Mucosa of descending colon (tissue), 3 donors: Measurements from ENCODE around the gene SRR. TPM values are rescaled to one million over a fixed set of nuclear protein-coding genes. Genes with fewer than 3 reads are reported as not detected.

Experiments used
- ATAC-seq: fragments of 200-7000 bp; cut with Tn5 transposase; one replicate; pipeline ENCODE4 v1.9.1; 2020; ENCODE audit warnings: mild to moderate bottlenecking, moderate library complexity
- DNase-seq, 3 donors: peaks; one replicate each; pipeline ENCODE4 v3.0.0-alpha.2; 2020
- H3K36me3 ChIP-seq: fragments of 200-600 bp; one replicate; pipeline ENCODE4 v1.8.0; 2021; ENCODE audit warnings: low read depth, mild to moderate bottlenecking
- H3K4me1 ChIP-seq: fragments of 200-600 bp; one replicate; pipeline ENCODE4 v1.8.0; 2021; ENCODE audit warnings: low read depth, mild to moderate bottlenecking
- H3K4me3 ChIP-seq: fragments of 200-600 bp; one replicate; pipeline ENCODE4 v1.8.0; 2021; ENCODE audit warnings: mild to moderate bottlenecking
- H3K9me3 ChIP-seq: fragments of 200-600 bp; one replicate; pipeline ENCODE4 v1.8.0; 2021; ENCODE audit warnings: mild to moderate bottlenecking
- CTCF ChIP-seq: fragments of 200-600 bp; IDR thresholded peaks from one replicate; pipeline ENCODE4 v1.8.0; 2022; ENCODE audit warnings: antibody characterized with exemption, mild to moderate bottlenecking
- intact Hi-C, 2 donors: fragments of 100-400 bp; cut with DNase I in 1 of 2; cut with micrococcal nuclease in 1 of 2; formaldehyde crosslinking; loops; one replicate each; pipeline versions ENCODE4 v1.11.0 to v1.11.1; 2022; cut with DNase I, micrococcal nuclease
- total RNA-seq, 3 donors: library from RNA; stranded (reverse); fragmentation: NEBNext Ultra II Directional in 2 of 3; extraction: Animal tissue kit (Norgen Biotek cat#: 25700) in 2 of 3; gene quantifications; one replicate each; pipeline versions ENCODE4 v1.2.1 to v1.2.4, GENCODE V29; 2021 to 2023
- donor health status: DM: no; HTN: no; CAD: no; lungs with moderate emphysema.
- donor health status: DM: no; HTN: no; CAD: no.
- donor health status: DM: no; HTN: yes; CAD: no.

The SRR gene
- total RNA-seq, 3 donors from 2014 or later, result 9.7 to 16.2 (median 9.8) TPM

DNA sequence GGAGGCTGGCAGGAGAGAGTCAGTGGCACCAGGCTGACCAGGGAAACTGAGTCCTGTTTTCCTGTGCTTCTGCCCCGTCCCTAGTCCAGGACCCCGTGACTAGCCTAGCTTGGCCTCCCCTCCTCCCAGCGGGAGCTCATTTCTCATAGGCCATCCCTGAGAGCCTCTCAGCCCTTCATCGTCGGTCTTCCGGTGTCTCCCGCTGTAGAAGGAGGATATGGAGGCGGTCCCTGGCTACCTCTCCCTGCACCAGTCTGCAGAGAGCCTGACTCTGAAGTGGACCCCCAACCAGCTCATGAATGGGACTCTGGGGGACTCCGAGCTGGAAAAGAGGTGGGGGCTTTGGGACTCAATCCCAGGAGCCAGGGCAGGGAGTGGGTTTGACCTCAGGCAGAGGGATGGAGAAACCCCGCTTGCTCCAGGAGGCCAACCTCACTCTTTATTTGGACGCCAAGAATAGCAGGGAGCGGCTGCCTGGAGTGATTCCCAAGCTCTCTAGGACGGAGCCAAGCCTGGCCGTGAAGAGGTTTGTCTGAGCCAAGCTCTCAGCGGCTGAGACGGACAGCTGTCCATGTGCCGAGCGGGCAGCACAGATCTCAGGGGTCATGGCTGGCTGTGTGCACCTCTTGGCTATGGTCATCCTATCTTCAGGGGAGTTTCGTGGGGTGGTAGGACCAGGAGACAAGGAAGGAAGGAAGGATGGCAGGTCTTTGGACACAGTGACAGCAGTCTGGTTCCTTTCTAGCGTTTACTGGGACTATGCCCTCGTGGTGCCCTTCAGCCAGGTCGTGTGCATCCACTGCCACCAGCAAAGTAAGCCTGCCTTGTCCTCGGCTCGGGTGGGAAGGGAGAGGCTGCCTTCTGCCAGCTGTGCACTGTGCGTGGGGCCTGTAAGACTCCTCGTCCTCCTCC lies 60.4 kb downstream of the SRR start:
- Histone ChIP-seq H3K4me3 (no peak overlapping the region), H3K9me3 (no peaks in the 10 kb centered on the region), H3K4me1 (no peaks in the 10 kb centered on the region), H3K36me3 (no peaks in the 10 kb centered on the region)
- ATAC-seq, result no peak
- no peak for DNase-seq
- intact Hi-C loops, result no loop called here
- TF ChIP-seq CTCF, result no peak

GRCh38 chr17:2364763-2365116 lies 61.0 kb downstream of the SRR start:
- ATAC-seq (no peak), DNase-seq (no peak)
- no peaks in the 10 kb centered on the region for H3K9me3 ChIP-seq
- no peak overlapping the region for H3K4me3 ChIP-seq
- no peak for TF ChIP-seq CTCF
- H3K4me1 ChIP-seq, result no peaks in the 10 kb centered on the region
- H3K36me3 ChIP-seq, result no peaks in the 10 kb centered on the region
- intact Hi-C loops, result no loop called here

GRCh38 chr17:2365132-2365531 lies 61.4 kb downstream of the SRR start:
- H3K36me3 ChIP-seq, result no peaks in the 10 kb centered on the region
- DNase-seq (peak in 1 of 3 donors; percentile 48), ATAC-seq (no peak)
- no peaks in the 10 kb centered on the region for H3K4me1 ChIP-seq
- intact Hi-C loops, result no loop called here
- H3K4me3 ChIP-seq, result no peak overlapping the region
- no peak for TF ChIP-seq CTCF
- no peaks in the 10 kb centered on the region for H3K9me3 ChIP-seq

GRCh38 chr17:2366747-2367494 lies 63.2 kb downstream of the SRR start:
- no peaks in the 10 kb centered on the region for H3K4me1 ChIP-seq
- DNase-seq (peak in 1 of 3 donors; percentile 22), ATAC-seq (no peak)
- H3K4me3 ChIP-seq, result no peak overlapping the region
- intact Hi-C loops, result no loop called here
- TF ChIP-seq CTCF, result no peak
- no peaks in the 10 kb centered on the region for H3K9me3 ChIP-seq
- H3K36me3 ChIP-seq, result no peaks in the 10 kb centered on the region

GRCh38 chr17:2368359-2368758 lies 64.6 kb downstream of the SRR start:
- Histone ChIP-seq H3K4me3 (no peak overlapping the region), H3K36me3 (no peaks in the 10 kb centered on the region), H3K9me3 (no peaks in the 10 kb centered on the region), H3K4me1 (no peaks in the 10 kb centered on the region)
- intact Hi-C loops, result no loop called here
- no peak for TF ChIP-seq CTCF
- ATAC-seq, result no peak
- DNase-seq, result peak in 1 of 3 donors; percentile 35
